DOHH2 (cell line): ENCODE measurements around the gene CCDC137.
"Not testable (repeated sequence)": the region's sequence is repeated elsewhere in the genome, so short reads cannot be mapped to it uniquely, and the experiment has no call there.

Source experiments
- H3F3A ChIP-seq: fragments of 200-600 bp; sonication (generic), shearing (Covaris generic); 2 replicates; pipeline ENCODE4 v1.6.0; 2016; ENCODE audit warnings: antibody characterized with exemption, mild to moderate bottlenecking; ENCODE audit not compliant: control insufficient read depth, insufficient read depth
- H3K27ac ChIP-seq: fragments of 200-600 bp; sonication (generic); 2 replicates; pipeline ENCODE4 v1.5.1; 2014; ENCODE audit warnings: low read depth, mild to moderate bottlenecking, low read length, moderate library complexity
- H3K27me3 ChIP-seq: fragments of 200-600 bp; sonication (generic); 2 replicates; pipeline ENCODE4 v1.6.1; 2014; ENCODE audit warnings: mild to moderate bottlenecking, low read length, mixed read lengths; ENCODE audit not compliant: control insufficient read depth
- H3K36me3 ChIP-seq: fragments of 200-600 bp; sonication (generic); 2 replicates; pipeline ENCODE4 v1.6.1; 2014; ENCODE audit warnings: mild to moderate bottlenecking, low read length, moderate library complexity, mixed read lengths; ENCODE audit not compliant: control insufficient read depth
- H3K4me1 ChIP-seq: fragments of 200-600 bp; sonication (generic); 2 replicates; pipeline ENCODE4 v1.6.1; 2014; ENCODE audit warnings: mild to moderate bottlenecking, low read length, mixed read lengths; ENCODE audit not compliant: control insufficient read depth
- H3K4me2 ChIP-seq: fragments of 200-600 bp; sonication (generic); 2 replicates; pipeline ENCODE4 v1.6.0; 2014; ENCODE audit warnings: mild to moderate bottlenecking, low read length, moderate library complexity
- H3K4me3 ChIP-seq: fragments of 200-600 bp; sonication (generic); 2 replicates; pipeline ENCODE4 v1.5.1; 2014; ENCODE audit warnings: mild to moderate bottlenecking, low read length, mixed read lengths
- H3K79me2 ChIP-seq: fragments of 200-600 bp; sonication (generic); 2 replicates; pipeline ENCODE4 v1.6.1; 2014; ENCODE audit warnings: mild to moderate bottlenecking, low read length, mixed read lengths; ENCODE audit not compliant: control insufficient read depth
- H3K9me2 ChIP-seq: fragments of 200-600 bp; sonication (generic); replicated peaks from 2 replicates; pipeline ENCODE4 v1.6.1; 2014; ENCODE audit warnings: mild to moderate bottlenecking, low read length, mixed read lengths; ENCODE audit not compliant: control insufficient read depth
- H3K9me3 ChIP-seq: fragments of 200-600 bp; sonication (generic); 2 replicates; pipeline ENCODE4 v1.6.1; 2014; ENCODE audit warnings: antibody characterized with exemption, low read length, mixed read lengths; ENCODE audit not compliant: control insufficient read depth, insufficient read depth
- H4K20me1 ChIP-seq: fragments of 200-600 bp; sonication (generic); 2 replicates; pipeline ENCODE4 v1.6.0; 2014; ENCODE audit warnings: low read depth, mild to moderate bottlenecking, antibody characterized with exemption, low read length, moderate library complexity; ENCODE audit not compliant: control insufficient read depth, insufficient read depth
- CTCF ChIP-seq: fragments of 200-600 bp; sonication (generic); IDR thresholded peaks from one replicate; pipeline ENCODE4 v1.5.1; 2014; ENCODE audit warnings: antibody characterized with exemption, mild to moderate bottlenecking, low read depth, low read length; ENCODE audit not compliant: poor library complexity, severe bottlenecking
- EZH2phosphoT487 ChIP-seq: fragments of 200-600 bp; sonication (generic); IDR thresholded peaks from 2 replicates; pipeline ENCODE4 v1.6.1; 2017; ENCODE audit warnings: borderline replicate concordance, mild to moderate bottlenecking, antibody characterized with exemption, low read length, moderate library complexity, mixed read lengths

CCDC137 gene

GRCh38 chr17:81675515-81676221 lies 9.1 kb downstream of the CCDC137 start:
- H3F3A ChIP-seq, H3K4me3 ChIP-seq, H3K4me2 ChIP-seq, H3K9me2 ChIP-seq, H4K20me1 ChIP-seq, H3K9me3 ChIP-seq, H3K79me2 ChIP-seq, H3K4me1 ChIP-seq, H3K27me3 ChIP-seq, H3K27ac ChIP-seq: not testable (repeated sequence)
- TF ChIP-seq CTCF: peak; percentile 23
- H3K36me3 ChIP-seq: peaks cover 47% of the 10 kb centered on the region

- no peaks in the 10 kb centered on the region for H3K4me1 ChIP-seq
- peaks cover 9% of the 10 kb centered on the region for H3F3A ChIP-seq
- H3K27ac ChIP-seq: no peak overlapping the region
- TF ChIP-seq EZH2phosphoT487 (no peak), CTCF (no peak)
- H3K9me2 ChIP-seq: no peaks in the 10 kb centered on the region
- H3K79me2 ChIP-seq: peaks cover 6% of the 10 kb centered on the region
- H3K4me3 ChIP-seq: no peak overlapping the region
- H3K36me3 ChIP-seq: peaks cover 43% of the 10 kb centered on the region
- H3K9me3 ChIP-seq: no peaks in the 10 kb centered on the region
- H3K4me2 ChIP-seq: no peak overlapping the region
- H3K27me3 ChIP-seq: no peaks in the 10 kb centered on the region
- 0 out of 2 replicates have a peak, but pooled peaks cover 3% of the 10 kb centered on the region for H4K20me1 ChIP-seq
These were observed 10.4 kb downstream of the CCDC137 start for GRCh38 chr17:81676906-81677305.

GRCh38 chr17:81680150-81680549 lies 13.6 kb downstream of the CCDC137 start:
- H4K20me1 ChIP-seq: peaks cover 12% of the 10 kb centered on the region; the same call in 1 of the 2 replicates
- peaks cover 5% of the 10 kb centered on the region for H3F3A ChIP-seq
- no peak overlapping the region for H3K4me2 ChIP-seq
- H3K27ac ChIP-seq: no peak overlapping the region
- peaks cover 15% of the 10 kb centered on the region for H3K4me1 ChIP-seq
- peaks cover 30% of the 10 kb centered on the region for H3K36me3 ChIP-seq
- no peak overlapping the region for H3K4me3 ChIP-seq
- H3K9me2 ChIP-seq: no peaks in the 10 kb centered on the region
- TF ChIP-seq CTCF: no peak
- no peak for TF ChIP-seq EZH2phosphoT487
- H3K27me3 ChIP-seq: no peaks in the 10 kb centered on the region
- H3K79me2 ChIP-seq: peaks cover 36% of the 10 kb centered on the region
- H3K9me3 ChIP-seq: no peaks in the 10 kb centered on the region
